Large intestine (tissue), 12 donors: ENCODE data around the gene PROSER1. TPM values are rescaled to one million over a fixed set of nuclear protein-coding genes. Genes with fewer than 3 reads are reported as not detected.
"Not testable (repeated sequence)": the region's sequence is repeated elsewhere in the genome, so short reads cannot be mapped to it uniquely, and the experiment has no call there.

Experiments used
- DNase-seq, 2 donors: peaks; one replicate each; pipeline versions ENCODE4 v3.0.0 to v3.0.0-alpha.2; 2013
- H3K27ac ChIP-seq: one replicate; pipeline ENCODE4 v1.5.1; 2013; ENCODE audit warnings: low read length
- H3K27me3 ChIP-seq: 2 replicates; pipeline ENCODE4 v1.6.1; 2013; ENCODE audit warnings: low read length; ENCODE audit not compliant: control insufficient read depth, insufficient read depth
- H3K36me3 ChIP-seq: 2 replicates; pipeline ENCODE4 v1.6.1; 2013; ENCODE audit warnings: low read length; ENCODE audit not compliant: control insufficient read depth, insufficient read depth
- H3K4me1 ChIP-seq: one replicate; pipeline ENCODE4 v1.6.1; 2013; ENCODE audit warnings: low read length; ENCODE audit not compliant: control insufficient read depth, insufficient read depth
- H3K4me3 ChIP-seq: one replicate; pipeline ENCODE4 v1.5.1; 2013; ENCODE audit warnings: low read length
- H3K9me3 ChIP-seq: one replicate; pipeline ENCODE4 v1.6.1; 2013; ENCODE audit warnings: mild to moderate bottlenecking, low read depth, low read length, moderate library complexity; ENCODE audit not compliant: control insufficient read depth
- WGBS: methylation state at CpG from one replicate; pipeline ENCODE4 v1.1.5; 2013; ENCODE audit warnings: low lambda C conversion rate; ENCODE audit not compliant: insufficient coverage; 5-methylcytosine and 5-hydroxymethylcytosine counted together
- long read RNA-seq, 11 donors: transcript quantifications; one replicate each; lab custom pipeline, GENCODE V29; 2026
- polyA plus RNA-seq: library from polyadenylated mRNA; unstranded; fragments of 120-200 nt; gene quantifications from one replicate; pipeline ENCODE4 v1.2.1, GENCODE V29; 2013

The PROSER1 gene
- polyA plus RNA-seq: 43.2 TPM
- long read RNA-seq, donor 1, partial matches to known transcripts: 16 of 17 reads
- long read RNA-seq, donor 1, other reads (novel, unspliced or antisense): 0 of 17 reads
- long read RNA-seq, donor 2, partial matches to known transcripts: 11 of 16 reads
- long read RNA-seq, donor 2, other reads (novel, unspliced or antisense): 0 of 16 reads
- long read RNA-seq, donor 3: 0 reads
- long read RNA-seq, donor 4: 0 reads
- long read RNA-seq, donor 5, full-length matches to known transcripts: 2 of 44 reads
- long read RNA-seq, donor 5, partial matches to known transcripts: 42 of 44 reads
- long read RNA-seq, donor 5, other reads (novel, unspliced or antisense): 0 of 44 reads
- long read RNA-seq, donor 6, partial matches to known transcripts: 17 of 19 reads
- long read RNA-seq, donor 6, other reads (novel, unspliced or antisense): 0 of 19 reads
- long read RNA-seq, donor 7, partial matches to known transcripts: 5 of 5 reads
- long read RNA-seq, donor 7, other reads (novel, unspliced or antisense): 0 of 5 reads
- long read RNA-seq, donor 8, partial matches to known transcripts: 43 of 47 reads
- long read RNA-seq, donor 8, other reads (novel, unspliced or antisense): 0 of 47 reads
- long read RNA-seq, donor 9, partial matches to known transcripts: 17 of 18 reads
- long read RNA-seq, donor 9, other reads (novel, unspliced or antisense): 0 of 18 reads
- long read RNA-seq, donor 10, full-length matches to known transcripts: 3 of 27 reads
- long read RNA-seq, donor 10, partial matches to known transcripts: 24 of 27 reads
- long read RNA-seq, donor 10, other reads (novel, unspliced or antisense): 0 of 27 reads
- long read RNA-seq, donor 11, partial matches to known transcripts: 111 of 123 reads
- long read RNA-seq, donor 11, other reads (novel, unspliced or antisense): 8 of 123 reads

GRCh38 chr13:39037880-39038568, at the start of gene PROSER1, which contains the start of gene NHLRC3:
TSS of gene PROSER1 (minus strand) at chr13:39038089. CDS start at chr13:39037242, 847 bp downstream.
TSS of gene NHLRC3 (plus strand) at chr13:39038456. CDS start at chr13:39038640, 184 bp downstream.
- Histone ChIP-seq H3K27me3 (no peaks in the 10 kb centered on the region), H3K4me1 (peaks cover 5% of the 10 kb centered on the region), H3K27ac (peak within 1 kb of the TSS; percentile 90), H3K4me3 (peak within 1 kb of the TSS; percentile 93), H3K36me3 (peaks cover 2% of the 10 kb centered on the region), H3K9me3 (peaks cover 4% of the 10 kb centered on the region)
- WGBS: no CpG with 5 or more reads among the region's 41 CpGs
- DNase-seq: peak; percentile 95 to 98

- DNase-seq, H3K27ac ChIP-seq, H3K4me1 ChIP-seq, H3K36me3 ChIP-seq, H3K27me3 ChIP-seq, H3K4me3 ChIP-seq, H3K9me3 ChIP-seq: not testable (repeated sequence)
- WGBS: no CpG with 5 or more reads among the region's 1 CpG
These were observed 48.5 kb upstream of the PROSER1 start for GRCh38 chr13:39086251-39086945.

- Histone ChIP-seq H3K27ac (no peak overlapping the region), H3K4me1 (no peaks in the 10 kb centered on the region), H3K9me3 (no peaks in the 10 kb centered on the region), H3K36me3 (no peaks in the 10 kb centered on the region), H3K4me3 (no peak overlapping the region), H3K27me3 (peaks cover 5% of the 10 kb centered on the region)
- DNase-seq: no peak
- no CpG with 5 or more reads among the region's 3 CpGs for WGBS
These were observed 36.1 kb upstream of the PROSER1 start for GRCh38 chr13:39073983-39074382.

- no peaks in the 10 kb centered on the region for H3K9me3 ChIP-seq
- WGBS: no CpG with 5 or more reads among the region's 2 CpGs
- H3K4me1 ChIP-seq: no peaks in the 10 kb centered on the region
- H3K27ac ChIP-seq: no peak overlapping the region
- H3K36me3 ChIP-seq: no peaks in the 10 kb centered on the region
- no peak overlapping the region for H3K4me3 ChIP-seq
- DNase-seq: no peak
- H3K27me3 ChIP-seq: peaks cover 5% of the 10 kb centered on the region
These were observed 35.0 kb upstream of the PROSER1 start for GRCh38 chr13:39072842-39073241.

- Histone ChIP-seq H3K36me3 (peaks cover 6% of the 10 kb centered on the region), H3K27ac (no peak overlapping the region), H3K27me3 (no peaks in the 10 kb centered on the region), H3K4me1 (no peaks in the 10 kb centered on the region), H3K9me3 (no peaks in the 10 kb centered on the region), H3K4me3 (no peak overlapping the region)
- no peak for DNase-seq
- no CpG with 5 or more reads among the region's 4 CpGs for WGBS
These were observed 24.1 kb upstream of the PROSER1 start for GRCh38 chr13:39062004-39062403.

GRCh38 chr13:39058040-39058439, 20.2 kb upstream of the PROSER1 start:
- H3K27ac ChIP-seq: no peak overlapping the region
- no peaks in the 10 kb centered on the region for H3K27me3 ChIP-seq
- no peaks in the 10 kb centered on the region for H3K9me3 ChIP-seq
- H3K4me3 ChIP-seq: no peak overlapping the region
- H3K4me1 ChIP-seq: no peaks in the 10 kb centered on the region
- peaks cover 9% of the 10 kb centered on the region for H3K36me3 ChIP-seq
- no peak for DNase-seq

- no peaks in the 10 kb centered on the region for H3K9me3 ChIP-seq
- H3K4me3 ChIP-seq: no peak overlapping the region
- no peaks in the 10 kb centered on the region for H3K4me1 ChIP-seq
- peaks cover 3% of the 10 kb centered on the region for H3K36me3 ChIP-seq
- no peak overlapping the region for H3K27ac ChIP-seq
- H3K27me3 ChIP-seq: no peaks in the 10 kb centered on the region
- no CpG with 5 or more reads among the region's 1 CpG for WGBS
- DNase-seq: no peak
These were observed 18.1 kb upstream of the PROSER1 start for GRCh38 chr13:39056018-39056417.

- H3K4me3 ChIP-seq: no peak overlapping the region
- no peaks in the 10 kb centered on the region for H3K27me3 ChIP-seq
- no peaks in the 10 kb centered on the region for H3K9me3 ChIP-seq
- 82% methylated on average over 2 of the region's 3 CpGs for WGBS
- DNase-seq: no peak
- H3K4me1 ChIP-seq: no peaks in the 10 kb centered on the region
- H3K36me3 ChIP-seq: peaks cover 5% of the 10 kb centered on the region
- H3K27ac ChIP-seq: no peak overlapping the region
These were observed 16.2 kb upstream of the PROSER1 start for GRCh38 chr13:39054112-39054511.

GRCh38 chr13:39052944-39053343, 15.1 kb upstream of the PROSER1 start:
- Histone ChIP-seq H3K36me3 (peaks cover 13% of the 10 kb centered on the region), H3K9me3 (no peaks in the 10 kb centered on the region), H3K4me3 (no peak overlapping the region), H3K4me1 (no peaks in the 10 kb centered on the region), H3K27ac (no peak overlapping the region), H3K27me3 (no peaks in the 10 kb centered on the region)
- WGBS: 80% methylated on average over 1 of the region's 6 CpGs
- DNase-seq: no peak
